NCI-H2227 (cell line): Measurements from ENCODE around the gene MCCC1.
"Not testable (repeated sequence)": the region's sequence is repeated elsewhere in the genome, so short reads cannot be mapped to it uniquely, and the experiment has no call there.

Source experiments
- DNase-seq: peaks from one replicate; lab custom pipeline; 2025; ENCODE audit not compliant: unreplicated experiment; lab: John Stamatoyannopoulos, UW

Gene MCCC1

DNA sequence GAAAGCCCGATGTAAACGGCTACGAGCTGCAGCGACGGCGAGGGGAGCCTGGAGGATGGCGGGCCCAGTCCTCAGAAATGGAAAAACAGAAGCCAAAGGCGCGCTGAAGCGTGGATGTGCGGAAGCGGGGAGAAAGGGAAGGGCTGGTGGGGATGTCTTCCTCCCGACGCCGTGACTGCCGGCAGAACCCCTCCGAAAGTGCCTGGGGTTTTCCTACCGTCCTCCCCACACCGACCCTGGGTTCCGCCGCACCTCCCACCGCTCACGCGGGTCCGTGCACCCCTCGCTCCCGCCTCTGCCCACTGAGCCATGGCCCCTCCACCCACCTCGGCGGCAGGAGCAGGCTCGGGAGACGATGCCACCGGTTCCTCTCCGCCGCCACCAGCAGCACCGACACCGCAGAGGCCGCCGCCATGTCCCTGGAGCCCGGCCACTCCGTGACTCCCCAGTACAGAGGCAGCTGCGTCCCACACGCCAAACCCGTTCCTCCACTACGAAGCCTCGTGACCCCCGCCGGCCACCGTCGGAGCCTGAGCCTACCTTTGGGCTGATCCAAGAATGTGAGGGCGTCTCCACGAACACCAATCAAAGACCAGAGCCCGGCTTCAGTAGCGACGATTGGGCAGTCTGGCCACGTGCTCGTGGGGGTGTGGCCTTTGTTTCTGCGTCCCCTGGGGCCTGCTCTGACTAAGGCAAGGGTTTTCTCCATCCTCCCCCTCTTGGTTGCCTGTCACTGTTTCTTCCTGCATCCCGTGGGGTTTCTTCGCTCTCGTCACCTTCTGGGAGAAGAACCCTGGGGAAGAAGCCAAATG, at the start of gene MCCC1:
Gene MCCC1, minus strand, starts transcription at position 471 of the 812 bp plus-strand sequence. Its CDS starts 56 bp downstream, at position 415.
- peak; percentile 99 for DNase-seq

DNA sequence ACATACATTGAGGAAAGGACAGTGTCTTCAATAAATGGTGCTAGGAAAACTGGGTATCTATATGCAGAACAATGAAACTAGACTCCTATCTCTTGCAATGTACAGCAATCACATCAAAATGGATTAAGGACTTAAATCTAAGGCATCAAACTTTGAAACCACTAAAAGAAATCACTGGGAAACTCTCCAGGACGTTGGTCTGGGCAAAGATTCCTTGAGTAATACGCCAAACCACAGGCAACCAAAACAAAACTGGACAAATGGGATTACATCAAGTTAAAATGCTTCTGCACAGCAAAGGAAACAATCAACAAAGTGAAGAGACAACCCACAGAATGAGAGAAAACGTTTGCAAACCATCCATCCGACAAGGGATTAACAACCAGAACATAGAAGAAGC, 48.8 kb upstream of the MCCC1 start:
- DNase-seq: no peak

DNA sequence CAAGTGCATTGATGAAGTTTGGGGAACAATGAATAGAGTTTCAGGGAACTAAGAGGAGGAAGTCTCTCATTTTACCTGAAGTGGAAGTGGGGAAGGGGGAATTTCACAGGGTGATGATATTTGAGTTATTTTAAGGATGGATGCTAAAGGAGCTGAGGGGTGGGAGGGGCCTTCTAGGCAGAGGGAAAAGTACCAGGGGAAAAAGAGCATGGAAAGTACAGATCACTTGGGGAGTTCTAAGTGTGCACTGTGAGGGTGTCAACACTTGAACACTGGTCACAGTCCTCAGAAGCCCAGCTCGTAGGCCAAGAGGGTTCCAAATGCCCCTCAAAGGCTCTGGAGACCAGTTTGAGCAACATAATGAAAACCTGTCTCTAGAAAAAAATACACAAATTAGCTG, 45.1 kb upstream of the MCCC1 start:
- no peak for DNase-seq

- DNase-seq: no peak
Observed at GRCh38 chr3:183142199-183142598, 42.9 kb upstream of the MCCC1 start.

- no peak for DNase-seq
Observed at GRCh38 chr3:183134844-183135243, 35.5 kb upstream of the MCCC1 start.

- no peak for DNase-seq
Observed at GRCh38 chr3:183132409-183132808, 33.1 kb upstream of the MCCC1 start.

DNA sequence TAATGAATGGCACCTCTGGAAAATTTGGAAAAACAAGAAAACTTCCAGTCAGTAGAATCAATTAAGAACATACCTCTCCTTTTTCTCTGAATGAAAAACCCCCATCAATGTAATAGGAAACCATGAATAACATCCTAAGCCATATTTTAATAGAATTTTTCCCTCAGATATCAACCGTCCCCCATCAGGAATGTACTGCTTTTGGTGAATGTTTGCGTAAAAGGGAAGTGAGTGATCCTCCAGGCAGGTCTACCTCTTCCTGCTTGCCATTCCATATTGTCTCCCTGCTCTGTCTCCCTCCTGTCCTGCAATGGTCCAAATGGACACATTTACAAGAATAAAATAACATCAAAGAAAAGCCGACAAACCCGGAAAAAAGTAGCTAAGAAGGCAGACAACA, 32.4 kb upstream of the MCCC1 start:
- DNase-seq: no peak

DNA sequence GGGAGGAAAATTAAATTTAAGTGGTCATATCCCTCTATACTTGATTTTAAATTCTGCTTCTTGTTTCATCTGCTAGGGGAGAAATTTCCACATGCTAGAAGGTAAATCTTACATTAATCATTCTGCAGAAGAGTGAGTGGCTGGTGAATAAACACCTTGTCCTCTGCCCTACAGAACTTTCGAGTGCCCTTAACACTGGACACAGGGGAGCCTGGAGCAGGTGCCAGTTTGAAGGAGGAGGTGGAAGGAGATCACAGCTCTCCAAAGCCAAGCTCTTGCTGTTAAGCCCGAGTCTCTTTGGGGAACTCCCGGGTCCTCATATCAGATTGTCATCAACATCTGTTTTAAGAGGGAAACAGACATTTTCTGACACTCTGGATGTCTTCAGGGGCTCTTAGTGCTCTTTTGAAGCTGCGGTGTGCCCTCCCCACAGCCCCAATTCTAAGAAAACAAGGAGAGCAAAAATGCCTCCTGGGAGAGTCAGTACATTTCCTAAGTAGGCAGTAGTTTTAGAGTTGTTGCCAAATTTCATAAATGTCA, 32.0 kb upstream of the MCCC1 start:
- no peak for DNase-seq

- DNase-seq: no peak
Observed at GRCh38 chr3:183129243-183129642, 29.9 kb upstream of the MCCC1 start.

DNA sequence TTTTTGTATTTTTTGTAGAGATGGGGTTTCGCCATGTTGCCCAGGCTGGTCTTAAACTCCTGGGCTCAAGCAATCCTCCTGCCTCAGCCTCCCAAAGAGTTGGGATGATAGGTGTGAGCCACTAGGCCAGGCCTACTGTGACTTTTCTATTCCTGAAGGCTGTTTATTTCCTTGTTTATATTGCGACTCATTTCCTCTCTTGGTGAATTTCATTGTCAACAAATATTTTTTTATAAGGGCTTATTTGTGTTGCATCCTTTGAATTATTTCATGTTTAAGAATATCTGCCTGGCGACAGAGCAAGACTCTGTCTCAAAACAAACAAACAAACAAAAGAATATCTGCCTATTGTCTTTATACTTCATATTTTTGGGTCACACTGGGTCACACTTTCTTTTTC, 29.4 kb upstream of the MCCC1 start:
- DNase-seq: no peak

- no peak for DNase-seq
Observed at GRCh38 chr3:183123891-183124290, 24.6 kb upstream of the MCCC1 start.

DNA sequence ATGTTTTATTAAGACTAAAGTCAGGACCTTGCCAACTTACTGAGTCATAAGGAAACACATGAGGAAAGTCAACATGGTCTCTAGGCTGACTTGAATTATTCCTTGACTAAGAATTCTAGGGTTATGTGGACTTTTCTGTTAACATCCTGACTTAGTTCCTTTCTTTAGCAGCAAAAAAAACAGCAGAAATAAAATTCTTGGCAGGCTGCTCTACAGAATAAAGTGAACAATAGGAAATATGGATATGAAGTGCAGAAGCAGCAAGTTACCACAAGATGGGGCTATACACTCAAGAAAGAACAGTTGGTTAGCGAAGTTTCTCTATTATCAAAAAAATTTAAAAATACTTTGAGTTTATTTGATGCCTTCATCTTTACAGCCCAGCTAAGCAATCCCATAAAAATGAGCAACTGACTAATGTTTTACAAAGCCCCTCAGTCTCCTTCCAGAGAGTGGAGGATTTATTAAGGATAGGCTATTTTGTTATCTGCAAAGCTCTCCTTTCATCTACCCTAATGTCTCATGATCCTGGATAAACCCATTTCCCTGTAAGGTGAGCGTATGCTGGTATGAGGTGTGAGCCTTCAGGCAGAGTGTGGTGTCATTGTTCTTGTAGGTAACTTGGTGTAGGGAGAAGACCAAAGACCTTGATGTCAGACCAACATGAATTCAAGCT, 23.1 kb upstream of the MCCC1 start:
- DNase-seq: peak; percentile 62

DNA sequence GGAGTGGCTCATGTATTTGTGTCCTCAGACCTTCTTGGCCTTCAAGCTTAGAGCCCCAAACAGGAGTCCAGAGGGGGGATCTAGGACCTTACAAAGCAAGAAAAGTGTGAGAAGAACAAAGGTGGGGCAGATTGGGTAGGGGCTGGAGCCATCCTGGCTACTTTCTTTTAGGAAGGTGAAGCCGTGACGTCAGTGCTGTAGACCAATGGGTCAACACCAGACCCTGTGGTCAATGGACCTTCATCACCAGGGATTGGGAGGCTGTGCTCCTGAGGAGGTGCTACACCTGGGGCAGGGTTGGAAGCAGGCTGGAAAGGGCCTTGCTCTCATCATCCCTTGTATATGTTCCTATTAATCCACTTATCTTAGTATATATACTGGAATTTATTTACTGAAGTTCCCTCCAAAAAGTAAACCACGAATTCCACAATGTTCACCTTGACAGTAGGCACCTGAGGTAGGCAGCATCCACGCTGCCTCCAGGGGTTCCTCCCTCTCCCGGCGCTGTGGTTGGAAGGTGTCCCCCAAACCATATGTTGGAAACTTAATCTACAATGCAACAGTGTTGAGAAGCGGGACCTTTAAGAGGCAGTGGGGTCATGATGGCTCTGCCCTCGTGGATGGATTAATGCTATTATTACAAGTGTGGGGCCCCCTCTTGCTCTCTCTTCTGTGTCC, 21.4 kb upstream of the MCCC1 start:
- no peak for DNase-seq

DNA sequence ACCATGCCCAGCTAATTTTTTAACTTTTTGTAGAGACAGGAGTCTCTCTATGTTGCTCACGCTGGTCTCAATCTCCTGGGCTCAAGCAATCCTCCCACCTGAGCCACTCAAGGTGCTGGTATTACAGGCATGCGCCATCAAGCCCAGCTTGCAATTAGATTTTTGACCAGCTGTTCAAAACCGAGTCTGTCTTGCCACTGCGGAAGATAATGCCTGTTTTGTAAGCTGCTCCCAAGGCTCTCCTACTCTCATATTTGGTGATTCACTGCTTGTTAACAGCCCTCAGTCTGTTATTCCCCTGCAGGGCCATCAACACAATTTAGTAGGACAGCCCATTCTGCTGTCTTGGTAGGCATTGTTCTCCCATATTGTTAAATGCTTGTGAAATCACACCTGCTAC, 17.8 kb upstream of the MCCC1 start:
- DNase-seq: peak; percentile 34

GRCh38 chr3:183116025-183116614, 16.8 kb upstream of the MCCC1 start:
- peak; percentile 96 for DNase-seq

GRCh38 chr3:183114384-183115178, 15.3 kb upstream of the MCCC1 start:
- peak; percentile 32 for DNase-seq

- not testable (repeated sequence) for DNase-seq
Observed at GRCh38 chr3:183109847-183110246, 10.6 kb upstream of the MCCC1 start.

GRCh38 chr3:183108470-183108869, 9.2 kb upstream of the MCCC1 start:
- DNase-seq: no peak

- no peak for DNase-seq
Observed at GRCh38 chr3:183108001-183108449, 8.7 kb upstream of the MCCC1 start.

DNA sequence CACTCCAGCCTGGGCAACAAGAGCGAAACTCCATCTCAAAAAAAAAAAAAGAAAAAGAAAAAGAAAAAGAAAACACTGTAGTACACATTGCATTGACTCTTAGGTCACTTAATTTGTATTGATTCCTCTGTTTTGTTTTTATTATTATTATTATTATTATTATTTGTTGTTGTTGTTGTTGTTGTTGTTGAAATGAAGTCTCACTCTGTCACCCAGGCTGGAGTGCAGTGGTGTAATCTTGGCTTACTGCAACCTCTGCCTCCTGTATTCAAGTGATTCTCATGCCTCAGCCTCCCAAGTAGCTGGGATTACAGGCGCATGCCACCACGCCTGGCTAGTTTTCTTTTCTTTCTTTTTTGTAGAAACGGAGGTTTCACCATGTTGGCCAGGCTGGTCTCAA, 8.1 kb upstream of the MCCC1 start:
- not testable (repeated sequence) for DNase-seq
